H1 (cell line): Measurements from ENCODE around the gene FAM133A. TPM values are rescaled to one million over a fixed set of nuclear protein-coding genes. Genes with fewer than 3 reads are reported as not detected.

Experiments
- polyA plus RNA-seq, 7 experiments: library from polyadenylated mRNA; depleted of rRNA in 3 of 7; stranded (reverse) in 5 of 7; unstranded in 2 of 7; fragments of >200 nt in 5 of 7; fragments of 200-250 nt in 2 of 7; gene quantifications; 1 replicate in 5 of 7; 2 replicates in 1 of 7; 4 replicates in 1 of 7; pipeline versions ENCODE4 v1.2.1 to v1.2.3, GENCODE V29; 2011 to 2013; ENCODE audit warnings: missing spikeins in 2 of 7, mixed read lengths in 2 of 7
- total RNA-seq: library from RNA; stranded (reverse); fragmentation: NEBNext Ultra II Directional; extraction: Animal tissue kit (Norgen Biotek cat#: 25700); gene quantifications from 2 replicates; pipeline ENCODE4 v1.2.1, GENCODE V29; 2021

The FAM133A gene
- total and polyA plus RNA-seq, 2 of the 8 experiments (the other 6 are each of a cell fraction or from before 2014, with no cell fraction given): 0.26 to 0.82 TPM

Other genes starting within 250 kb of the FAM133A start
- 55.2 and 58.8 TPM in 2 replicates for gene NAP1L3, start 628 bp upstream of the FAM133A start, total RNA-seq
- gene NAP1L3, start 628 bp upstream of the FAM133A start, polyA plus RNA-seq (2011; rRNA removed): 12.2 and 17.3 TPM in 2 replicates